ENCODE results near the gene SRGN.

DNA sequence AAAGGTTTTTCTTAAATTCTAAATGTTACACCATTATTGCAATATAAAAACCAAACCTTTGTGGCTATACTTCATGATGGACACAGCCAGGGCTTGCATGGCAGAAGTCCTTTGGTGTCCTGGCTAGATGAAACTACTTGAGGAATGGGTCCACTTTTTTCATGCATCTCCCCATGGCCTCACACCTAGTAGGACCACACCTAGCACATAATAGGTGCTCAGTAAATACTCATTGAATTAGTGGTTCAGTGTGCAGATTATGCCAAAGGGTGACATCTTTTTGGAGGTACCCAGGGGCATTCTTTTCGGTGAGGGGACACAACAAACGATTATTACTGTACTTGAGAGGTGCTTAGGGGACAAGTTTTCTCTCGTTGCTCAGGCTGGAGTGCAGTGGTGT is 20.7 kb upstream of the SRGN start:
- TF ChIP-seq, protein P1, sequence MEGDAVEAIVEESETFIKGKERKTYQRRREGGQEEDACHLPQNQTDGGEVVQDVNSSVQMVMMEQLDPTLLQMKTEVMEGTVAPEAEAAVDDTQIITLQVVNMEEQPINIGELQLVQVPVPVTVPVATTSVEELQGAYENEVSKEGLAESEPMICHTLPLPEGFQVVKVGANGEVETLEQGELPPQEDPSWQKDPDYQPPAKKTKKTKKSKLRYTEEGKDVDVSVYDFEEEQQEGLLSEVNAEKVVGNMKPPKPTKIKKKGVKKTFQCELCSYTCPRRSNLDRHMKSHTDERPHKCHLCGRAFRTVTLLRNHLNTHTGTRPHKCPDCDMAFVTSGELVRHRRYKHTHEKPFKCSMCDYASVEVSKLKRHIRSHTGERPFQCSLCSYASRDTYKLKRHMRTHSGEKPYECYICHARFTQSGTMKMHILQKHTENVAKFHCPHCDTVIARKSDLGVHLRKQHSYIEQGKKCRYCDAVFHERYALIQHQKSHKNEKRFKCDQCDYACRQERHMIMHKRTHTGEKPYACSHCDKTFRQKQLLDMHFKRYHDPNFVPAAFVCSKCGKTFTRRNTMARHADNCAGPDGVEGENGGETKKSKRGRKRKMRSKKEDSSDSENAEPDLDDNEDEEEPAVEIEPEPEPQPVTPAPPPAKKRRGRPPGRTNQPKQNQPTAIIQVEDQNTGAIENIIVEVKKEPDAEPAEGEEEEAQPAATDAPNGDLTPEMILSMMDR (conservative IDR thresholded peaks at IDR 0.05 in 1 of 2, IDR thresholded peaks at IDR 0.05 in 1 of 2; ENCODE audit: low read depth in 1 of 2, low read length in 2 of 2), result no peak
- TF ChIP-seq EZH2 (IDR thresholded peaks at IDR 0.05; ENCODE audit: low read length, missing control alignments), result no peak
